GM19455 (cell line): ENCODE measurements around the gene CHST12.

Experiments
- ATAC-seq: cut with Tn5 transposase; IDR thresholded peaks from one replicate; pipeline ENCODE4 v1.9.1; 2021; ENCODE audit not compliant: unreplicated experiment

CHST12 gene

GRCh38 chr7:2477447-2478398, 74.3 kb downstream of the CHST12 start:
- ATAC-seq, result no peak

- ATAC-seq, result no peak
These were observed 75.0 kb downstream of the CHST12 start for GRCh38 chr7:2478399-2478785.

GRCh38 chr7:2478800-2479199, 75.4 kb downstream of the CHST12 start:
- no peak for ATAC-seq

GRCh38 chr7:2479276-2480069, 76.1 kb downstream of the CHST12 start:
- no peak for ATAC-seq

GRCh38 chr7:2480070-2480408, 76.6 kb downstream of the CHST12 start:
- ATAC-seq, result no peak

GRCh38 chr7:2481195-2481594, 77.8 kb downstream of the CHST12 start:
- no peak for ATAC-seq

- no peak for ATAC-seq
These were observed 79.5 kb downstream of the CHST12 start for GRCh38 chr7:2482725-2483451.

GRCh38 chr7:2483494-2483893, 80.1 kb downstream of the CHST12 start:
- ATAC-seq, result no peak

- ATAC-seq, result no peak
These were observed 81.5 kb downstream of the CHST12 start for GRCh38 chr7:2484868-2485267.

- ATAC-seq, result no peak
These were observed 84.3 kb downstream of the CHST12 start for GRCh38 chr7:2487586-2488271.

GRCh38 chr7:2488272-2488645, 84.8 kb downstream of the CHST12 start:
- no peak for ATAC-seq

GRCh38 chr7:2488681-2489080, 85.3 kb downstream of the CHST12 start:
- no peak for ATAC-seq

GRCh38 chr7:2490181-2490651, 86.8 kb downstream of the CHST12 start:
- ATAC-seq, result no peak

- no peak for ATAC-seq
These were observed 88.6 kb downstream of the CHST12 start for GRCh38 chr7:2492038-2492437.

- ATAC-seq, result no peak
These were observed 90.1 kb downstream of the CHST12 start for GRCh38 chr7:2493205-2494164.

- no peak for ATAC-seq
These were observed 91.0 kb downstream of the CHST12 start for GRCh38 chr7:2494191-2495130.

- no peak for ATAC-seq
These were observed 92.2 kb downstream of the CHST12 start for GRCh38 chr7:2495418-2496299.

- no peak for ATAC-seq
These were observed 93.0 kb downstream of the CHST12 start for GRCh38 chr7:2496375-2496774.
